ENCODE measurements around the gene LSM8.

DNA sequence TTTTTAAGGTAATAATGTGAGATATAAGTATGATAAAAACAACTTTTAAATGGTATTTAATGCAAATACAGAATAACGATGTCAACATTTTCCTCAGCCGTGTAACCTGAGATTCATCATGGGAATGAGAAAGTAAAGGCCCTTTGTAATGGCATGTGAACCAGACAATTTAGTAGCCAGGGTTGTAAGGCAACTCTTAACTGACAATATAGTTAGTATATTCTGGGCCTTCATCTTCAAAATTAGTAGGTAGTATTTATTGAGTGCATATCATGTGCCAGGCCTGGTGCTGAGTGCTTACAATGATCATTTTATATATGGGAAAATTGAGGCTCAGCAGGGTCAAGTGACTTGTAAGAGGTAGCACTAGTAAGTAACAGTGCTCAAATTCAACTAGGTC is 10.6 kb downstream of the LSM8 start:
- TF ChIP-seq EZH2 (IDR thresholded peaks at IDR 0.05; ENCODE audit: insufficient read depth, poor library complexity, severe bottlenecking): no peak
- TF ChIP-seq EZH2phosphoT487 (IDR thresholded peaks at IDR 0.05; ENCODE audit: insufficient read depth, low read depth): no peak

All from GM23248 (cell line).